ENCODE data around the gene MBL2.

GRCh38 chr10:52810761-52811160 is 38.2 kb upstream of the MBL2 start:
- TF ChIP-seq EZH2 (IDR thresholded peaks at IDR 0.05; ENCODE audit: low read depth): no peak
- TF ChIP-seq, protein P1, sequence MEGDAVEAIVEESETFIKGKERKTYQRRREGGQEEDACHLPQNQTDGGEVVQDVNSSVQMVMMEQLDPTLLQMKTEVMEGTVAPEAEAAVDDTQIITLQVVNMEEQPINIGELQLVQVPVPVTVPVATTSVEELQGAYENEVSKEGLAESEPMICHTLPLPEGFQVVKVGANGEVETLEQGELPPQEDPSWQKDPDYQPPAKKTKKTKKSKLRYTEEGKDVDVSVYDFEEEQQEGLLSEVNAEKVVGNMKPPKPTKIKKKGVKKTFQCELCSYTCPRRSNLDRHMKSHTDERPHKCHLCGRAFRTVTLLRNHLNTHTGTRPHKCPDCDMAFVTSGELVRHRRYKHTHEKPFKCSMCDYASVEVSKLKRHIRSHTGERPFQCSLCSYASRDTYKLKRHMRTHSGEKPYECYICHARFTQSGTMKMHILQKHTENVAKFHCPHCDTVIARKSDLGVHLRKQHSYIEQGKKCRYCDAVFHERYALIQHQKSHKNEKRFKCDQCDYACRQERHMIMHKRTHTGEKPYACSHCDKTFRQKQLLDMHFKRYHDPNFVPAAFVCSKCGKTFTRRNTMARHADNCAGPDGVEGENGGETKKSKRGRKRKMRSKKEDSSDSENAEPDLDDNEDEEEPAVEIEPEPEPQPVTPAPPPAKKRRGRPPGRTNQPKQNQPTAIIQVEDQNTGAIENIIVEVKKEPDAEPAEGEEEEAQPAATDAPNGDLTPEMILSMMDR (conservative IDR thresholded peaks at IDR 0.05): no peak
